Upper lobe of left lung (tissue), 4 donors: Measurements from ENCODE around the gene RIOK2.

Experiments
- CTCF ChIP-seq, 6 experiments: fragments of 450-650 bp in 4 of 6; fragments of 200-600 bp in 2 of 6; sonication (generic) in 2 of 6; IDR thresholded peaks; one replicate each; pipeline ENCODE4 v1.5.1; 2016 to 2019; ENCODE audit warnings: antibody characterized with exemption in 6 of 6
- EP300 ChIP-seq, 4 donors: sonication (generic); formaldehyde crosslinking; IDR thresholded peaks; one replicate each; pipeline ENCODE4 v1.5.1; 2017; ENCODE audit warnings: antibody characterized with exemption in 4 of 4, control low read depth in 2 of 4
- POLR2A ChIP-seq, 4 donors: fragments of 450-650 bp; IDR thresholded peaks; one replicate each; pipeline ENCODE4 v1.5.1; 2016 to 2017; ENCODE audit warnings: antibody characterized with exemption in 4 of 4, mild to moderate bottlenecking in 2 of 4
- POLR2AphosphoS5 ChIP-seq, 2 donors: sonication (generic); formaldehyde crosslinking; IDR thresholded peaks; one replicate each; pipeline ENCODE4 v1.5.1; 2017; ENCODE audit warnings: antibody characterized with exemption in 2 of 2

- TF ChIP-seq CTCF (IDR thresholded peaks at IDR 0.05) (no peak), EP300 (IDR thresholded peaks at IDR 0.05) (no peak), POLR2A (IDR thresholded peaks at IDR 0.05) (no peak), POLR2AphosphoS5 (IDR thresholded peaks at IDR 0.05) (no peak)
Observed at GRCh38 chr5:97208714-97209113, 25.7 kb upstream of the RIOK2 start.
